ENCODE results near the gene COLGALT1. TPM values are rescaled to one million over a fixed set of nuclear protein-coding genes. Genes with fewer than 3 reads are reported as not detected.
A peak's percentile ranks its signal among the peaks of the same experiment; 100 is the strongest.

The COLGALT1 gene
- total and polyA plus RNA-seq, 9 of the 15 experiments (the other 6 are each of a cell fraction or from before 2014, with no cell fraction given), result 4.9 to 119 (median 82.6) TPM

DNA sequence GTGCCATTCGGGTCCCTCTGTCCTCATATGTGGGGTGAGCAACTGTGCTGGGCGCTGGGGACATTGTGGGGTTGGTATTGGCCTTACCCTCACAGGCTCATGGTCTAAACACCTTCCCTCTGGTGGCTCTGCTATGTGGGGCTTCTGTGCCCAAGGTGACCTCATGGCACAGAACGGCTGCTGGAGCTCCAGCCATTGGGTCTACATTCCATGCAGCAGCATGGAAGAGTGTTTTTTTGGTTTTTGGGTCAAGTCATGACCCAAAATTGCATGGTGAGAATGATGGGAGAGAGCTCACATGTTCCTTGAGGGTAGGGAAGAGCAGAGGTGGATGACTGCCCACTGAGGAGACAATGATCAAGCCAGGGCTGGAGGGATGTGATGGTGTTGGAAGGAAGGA is 26.8 kb upstream of the COLGALT1 start (continued):
- TF ChIP-seq CHD4 (IDR thresholded peaks at IDR 0.05; ENCODE audit: insufficient read depth, insufficient replicate concordance, low read depth, low read length, poor library complexity, severe bottlenecking) (peak; percentile 7), ZFP36 (IDR thresholded peaks at IDR 0.05; ENCODE audit: low read depth, low read length, partially characterized antibody) (no peak), PYGO2 (tag; IDR thresholded peaks at IDR 0.05) (no peak), PURB (CRISPR knock-in tag; IDR thresholded peaks at IDR 0.05; ENCODE audit: low read depth) (no peak), SMARCA5 (IDR thresholded peaks at IDR 0.05) (peak; percentile 95), CBX1 (IDR thresholded peaks at IDR 0.05; ENCODE audit: low read depth) (peak; percentile 64; the same call in 1 of the 2 replicates)
- TF ChIP-seq, protein P1, sequence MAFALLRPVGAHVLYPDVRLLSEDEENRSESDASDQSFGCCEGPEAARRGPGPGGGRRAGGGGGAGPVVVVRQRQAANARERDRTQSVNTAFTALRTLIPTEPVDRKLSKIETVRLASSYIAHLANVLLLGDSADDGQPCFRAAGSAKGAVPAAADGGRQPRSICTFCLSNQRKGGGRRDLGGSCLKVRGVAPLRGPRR (CRISPR knock-in tag; IDR thresholded peaks at IDR 0.05), result no peak
- TF ChIP-seq, protein P2, sequence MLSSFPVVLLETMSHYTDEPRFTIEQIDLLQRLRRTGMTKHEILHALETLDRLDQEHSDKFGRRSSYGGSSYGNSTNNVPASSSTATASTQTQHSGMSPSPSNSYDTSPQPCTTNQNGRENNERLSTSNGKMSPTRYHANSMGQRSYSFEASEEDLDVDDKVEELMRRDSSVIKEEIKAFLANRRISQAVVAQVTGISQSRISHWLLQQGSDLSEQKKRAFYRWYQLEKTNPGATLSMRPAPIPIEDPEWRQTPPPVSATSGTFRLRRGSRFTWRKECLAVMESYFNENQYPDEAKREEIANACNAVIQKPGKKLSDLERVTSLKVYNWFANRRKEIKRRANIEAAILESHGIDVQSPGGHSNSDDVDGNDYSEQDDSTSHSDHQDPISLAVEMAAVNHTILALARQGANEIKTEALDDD (IDR thresholded peaks at IDR 0.05), result no peak
- TF ChIP-seq, protein P3, sequence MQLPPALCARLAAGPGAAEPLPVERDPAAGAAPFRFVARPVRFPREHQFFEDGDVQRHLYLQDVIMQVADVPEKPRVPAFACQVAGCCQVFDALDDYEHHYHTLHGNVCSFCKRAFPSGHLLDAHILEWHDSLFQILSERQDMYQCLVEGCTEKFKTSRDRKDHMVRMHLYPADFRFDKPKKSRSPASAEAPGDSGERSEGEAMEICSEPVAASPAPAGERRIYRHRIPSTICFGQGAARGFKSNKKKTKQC (CRISPR knock-in tag; IDR thresholded peaks at IDR 0.05), result no peak

Data from K562 (cell line).